Measurements from ENCODE around the gene RANBP3L.
"Not testable (repeated sequence)": the region's sequence is repeated elsewhere in the genome, so short reads cannot be mapped to it uniquely, and the experiment has no call there.

RANBP3L gene, protein sequence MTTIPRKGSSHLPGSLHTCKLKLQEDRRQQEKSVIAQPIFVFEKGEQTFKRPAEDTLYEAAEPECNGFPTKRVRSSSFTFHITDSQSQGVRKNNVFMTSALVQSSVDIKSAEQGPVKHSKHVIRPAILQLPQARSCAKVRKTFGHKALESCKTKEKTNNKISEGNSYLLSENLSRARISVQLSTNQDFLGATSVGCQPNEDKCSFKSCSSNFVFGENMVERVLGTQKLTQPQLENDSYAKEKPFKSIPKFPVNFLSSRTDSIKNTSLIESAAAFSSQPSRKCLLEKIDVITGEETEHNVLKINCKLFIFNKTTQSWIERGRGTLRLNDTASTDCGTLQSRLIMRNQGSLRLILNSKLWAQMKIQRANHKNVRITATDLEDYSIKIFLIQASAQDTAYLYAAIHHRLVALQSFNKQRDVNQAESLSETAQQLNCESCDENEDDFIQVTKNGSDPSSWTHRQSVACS

DNA sequence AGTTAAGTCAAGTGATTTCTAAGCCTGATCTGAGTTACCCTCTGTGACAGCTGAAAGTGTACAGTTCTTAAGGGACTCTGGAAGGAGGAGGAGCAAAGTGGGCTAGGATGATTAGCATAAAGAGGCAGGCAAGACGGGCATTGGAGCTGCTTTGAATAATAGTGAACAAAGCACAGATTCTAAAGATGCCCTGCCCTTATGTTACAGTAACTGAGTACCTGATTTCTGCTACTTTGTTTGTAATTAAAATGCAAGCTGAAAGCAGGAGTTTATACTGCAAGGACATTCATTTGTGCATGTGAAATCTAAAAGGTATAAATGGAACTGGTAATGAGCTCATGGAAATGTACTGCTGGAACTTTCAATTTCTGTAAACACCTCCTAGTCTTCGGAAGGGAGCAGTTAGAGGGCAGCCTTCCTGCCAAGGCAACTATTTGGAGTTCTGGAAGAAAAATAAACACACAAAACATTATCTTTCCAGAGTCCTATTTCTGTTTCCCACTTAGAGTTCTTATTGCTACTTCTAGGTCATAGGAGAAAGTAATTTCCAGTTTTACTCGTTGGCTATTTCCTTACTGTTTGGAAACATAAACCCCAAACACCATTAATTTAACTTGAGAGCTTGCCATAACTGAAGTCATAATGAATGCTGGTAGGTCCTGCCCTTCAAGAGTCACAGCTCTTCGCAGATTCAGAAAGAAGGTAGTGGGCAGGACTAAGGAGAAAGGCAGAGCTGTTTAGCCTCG, at the start of gene RANBP3L:
Gene RANBP3L (minus strand): TSS at position 45 of the 746 bp plus-strand sequence. CDS start 486 bp downstream, outside the sequence.
- no peak for DNase-seq (ENCODE audit: low read depth)

DNA sequence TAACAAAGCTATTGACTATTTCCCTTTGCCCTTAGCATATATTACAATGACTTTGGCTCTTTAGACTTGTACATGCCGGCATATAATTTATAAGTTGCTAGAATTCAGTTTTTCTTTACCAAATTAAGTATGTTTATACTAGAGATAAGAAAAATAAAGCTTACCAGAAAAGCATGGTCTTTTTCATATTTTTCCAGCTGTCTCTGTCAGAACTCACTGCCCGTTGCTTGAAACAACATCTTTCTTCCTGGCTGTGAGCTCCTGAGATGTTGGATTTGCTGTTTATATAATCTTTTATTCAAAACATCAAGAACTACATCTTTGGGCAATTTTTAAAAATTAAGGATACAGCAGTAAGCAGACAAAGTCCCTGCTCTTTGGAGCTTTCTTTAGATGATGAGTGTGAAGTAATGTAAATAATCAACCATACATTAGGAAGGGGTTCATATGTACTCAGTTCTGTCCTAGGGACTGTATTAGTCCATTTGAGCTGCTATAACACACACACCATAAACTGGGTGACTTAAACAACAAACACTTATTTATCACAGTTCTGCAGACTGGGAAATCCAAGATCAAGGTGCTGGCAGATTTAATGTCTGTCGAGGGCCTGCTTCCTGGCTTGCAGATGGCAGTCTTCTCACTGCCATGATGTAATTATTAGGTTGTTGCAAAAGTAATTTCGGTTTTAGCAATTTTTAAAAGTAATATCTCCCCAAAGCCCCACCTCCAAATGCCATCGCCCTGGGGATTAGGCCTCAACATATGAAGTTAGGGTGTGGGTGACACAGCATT, 45.4 kb upstream of the RANBP3L start:
- DNase-seq (ENCODE audit: low read depth), result no peak

DNA sequence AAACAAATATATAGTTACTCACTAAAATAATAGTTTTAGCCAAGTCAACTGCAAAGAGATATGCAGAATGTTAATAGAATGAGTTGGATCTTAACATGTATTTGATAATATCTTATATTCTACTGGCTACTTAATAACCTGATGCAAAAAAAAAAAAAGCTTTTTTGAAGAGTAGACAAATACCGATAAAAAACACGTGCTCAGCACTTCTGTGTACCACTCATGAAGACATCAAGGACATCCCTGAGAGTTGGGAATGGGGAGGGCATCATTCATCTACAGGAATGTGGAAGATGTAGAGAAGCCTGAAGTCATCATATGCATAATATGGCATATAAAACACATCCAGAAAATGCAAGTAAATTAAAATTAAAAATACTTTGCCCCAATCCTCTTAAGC, 43.2 kb upstream of the RANBP3L start:
- DNase-seq (ENCODE audit: low read depth), result no peak

DNA sequence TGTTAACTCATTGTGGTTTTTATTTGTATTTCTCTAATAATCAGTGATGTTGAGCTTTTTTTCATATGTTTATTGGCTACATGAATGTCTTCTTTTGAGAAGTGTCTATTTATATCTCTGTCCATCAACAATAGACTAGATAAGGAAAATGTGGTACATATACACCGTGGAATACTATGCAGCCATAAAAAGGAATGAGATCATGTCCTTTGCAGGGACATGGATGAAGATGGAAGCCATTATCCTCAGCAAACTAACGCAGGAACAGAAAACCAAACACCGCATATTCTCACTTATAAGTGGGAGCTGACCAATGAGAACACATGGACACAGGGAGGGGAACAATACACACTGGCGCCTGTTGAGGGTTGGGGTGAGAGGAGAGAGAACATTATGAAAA, 40.0 kb upstream of the RANBP3L start:
- not testable (repeated sequence) for DNase-seq (ENCODE audit: low read depth)

DNA sequence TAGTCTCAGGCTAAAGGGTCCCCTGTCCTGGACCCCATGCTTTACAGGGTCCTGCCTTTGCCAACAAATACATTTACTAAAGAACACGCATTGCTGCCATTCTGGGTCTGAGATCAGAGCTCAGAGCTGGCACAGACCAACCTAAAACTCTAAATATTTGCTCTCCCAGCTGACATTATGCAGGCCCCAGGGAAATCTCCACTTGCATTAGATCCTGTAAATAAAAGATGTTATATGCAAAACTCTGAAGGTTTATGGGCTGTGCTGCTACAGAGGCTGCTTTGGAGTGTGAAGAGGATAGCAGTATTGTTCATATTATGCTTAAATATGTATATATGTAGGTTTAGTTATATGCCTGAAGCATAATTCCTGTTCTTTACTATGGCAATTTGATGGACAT, 35.9 kb upstream of the RANBP3L start:
- no peak for DNase-seq (ENCODE audit: low read depth)

DNA sequence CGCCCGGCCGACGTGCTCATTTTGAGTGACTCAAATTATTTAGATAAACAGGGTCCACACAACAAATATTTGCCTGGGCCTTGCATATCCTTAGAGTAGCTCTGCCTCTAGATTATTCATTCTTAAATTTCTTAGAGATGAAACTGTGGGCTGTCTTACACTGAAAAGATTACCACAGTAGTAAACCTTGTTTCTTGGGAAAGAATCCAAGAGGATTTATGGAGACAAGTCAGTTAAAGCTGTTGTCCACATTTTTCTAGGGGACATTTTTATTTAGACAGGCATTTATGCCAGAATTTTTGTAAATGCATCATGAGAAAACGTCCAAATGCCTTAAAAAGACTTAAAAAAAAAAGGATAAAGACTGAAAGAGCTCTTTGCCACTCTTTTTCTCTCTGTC, 32.6 kb upstream of the RANBP3L start:
- DNase-seq (ENCODE audit: low read depth), result no peak

DNA sequence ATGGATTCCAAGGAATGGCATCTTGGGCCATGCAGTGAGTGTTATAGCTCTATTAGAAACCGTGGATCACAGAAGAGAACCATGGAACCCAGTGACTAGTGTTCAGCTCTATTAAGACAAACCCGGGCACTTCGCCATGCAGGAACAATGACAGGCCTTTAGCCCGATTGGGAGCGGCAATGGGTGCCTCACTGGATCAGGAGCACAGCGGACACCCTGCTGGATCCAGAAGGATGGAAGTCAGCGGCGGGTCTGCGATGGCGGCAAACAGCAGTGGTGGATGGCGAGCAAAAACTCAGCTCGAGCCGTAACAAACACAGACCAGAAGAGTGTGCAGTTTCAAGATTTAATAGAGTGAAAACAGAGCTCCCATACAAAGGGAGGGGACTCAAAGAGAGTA, 31.0 kb upstream of the RANBP3L start:
- DNase-seq (ENCODE audit: low read depth), result not testable (repeated sequence)

DNA sequence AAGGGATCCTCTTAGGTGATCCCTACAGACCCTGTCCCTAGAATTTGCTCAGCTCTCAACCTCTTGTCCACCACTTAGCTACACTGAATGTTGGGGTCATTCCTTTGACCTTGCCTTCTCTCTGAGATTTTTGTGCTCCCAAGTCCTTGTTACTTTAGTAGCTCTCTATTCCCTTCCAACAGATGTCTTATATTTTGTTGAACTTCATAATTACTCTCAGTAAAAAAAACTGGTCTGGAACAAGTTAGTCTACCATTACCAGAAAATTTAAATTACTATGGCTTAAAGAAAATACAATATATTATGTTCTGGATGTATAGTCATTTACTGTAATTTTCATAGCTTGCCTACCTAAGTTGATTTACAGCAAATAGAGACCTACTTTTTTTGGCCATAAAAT, 23.5 kb upstream of the RANBP3L start:
- no peak for DNase-seq (ENCODE audit: low read depth)

DNA sequence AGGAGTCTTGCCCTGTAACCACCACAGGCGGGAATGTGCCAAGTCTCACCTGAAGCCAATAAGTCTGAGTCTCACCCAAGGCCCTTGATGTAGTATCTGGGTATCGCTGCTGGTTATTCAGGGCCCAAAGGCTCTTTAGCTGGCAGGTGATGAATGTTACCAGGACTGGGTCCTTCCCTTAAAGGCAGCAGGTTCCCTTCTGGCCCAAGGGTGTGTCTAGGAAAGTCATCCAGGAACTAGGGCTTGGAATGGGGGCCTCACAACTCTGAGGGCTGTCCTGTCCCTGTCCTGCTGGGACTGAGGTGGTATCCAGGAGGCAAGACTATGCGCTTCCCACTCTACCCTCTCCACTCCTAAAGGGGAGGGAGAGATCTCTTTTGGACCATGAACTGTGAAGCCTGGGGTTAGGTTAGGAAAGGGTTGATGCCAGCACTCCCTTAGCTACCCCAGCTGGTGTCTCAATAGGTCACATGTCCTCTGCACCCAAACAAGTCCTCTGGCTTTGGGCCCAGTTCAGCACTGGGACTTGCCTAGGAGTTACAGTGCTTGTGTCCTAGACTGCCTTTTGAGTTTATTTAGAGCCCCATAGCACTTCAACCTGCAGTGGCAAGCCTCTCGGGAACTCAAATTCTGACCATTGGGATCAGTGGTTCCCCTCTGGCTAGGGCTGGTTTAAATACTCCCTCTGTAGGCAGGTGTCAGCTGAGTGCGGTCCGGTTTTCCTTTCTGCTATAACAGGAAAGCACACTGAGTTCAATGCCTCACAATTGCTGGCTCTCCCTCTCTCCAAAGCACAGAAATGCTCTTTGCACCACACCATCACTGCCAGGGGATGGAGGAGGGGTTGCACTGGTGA, 22.5 kb upstream of the RANBP3L start:
- DNase-seq (ENCODE audit: low read depth), result no peak

DNA sequence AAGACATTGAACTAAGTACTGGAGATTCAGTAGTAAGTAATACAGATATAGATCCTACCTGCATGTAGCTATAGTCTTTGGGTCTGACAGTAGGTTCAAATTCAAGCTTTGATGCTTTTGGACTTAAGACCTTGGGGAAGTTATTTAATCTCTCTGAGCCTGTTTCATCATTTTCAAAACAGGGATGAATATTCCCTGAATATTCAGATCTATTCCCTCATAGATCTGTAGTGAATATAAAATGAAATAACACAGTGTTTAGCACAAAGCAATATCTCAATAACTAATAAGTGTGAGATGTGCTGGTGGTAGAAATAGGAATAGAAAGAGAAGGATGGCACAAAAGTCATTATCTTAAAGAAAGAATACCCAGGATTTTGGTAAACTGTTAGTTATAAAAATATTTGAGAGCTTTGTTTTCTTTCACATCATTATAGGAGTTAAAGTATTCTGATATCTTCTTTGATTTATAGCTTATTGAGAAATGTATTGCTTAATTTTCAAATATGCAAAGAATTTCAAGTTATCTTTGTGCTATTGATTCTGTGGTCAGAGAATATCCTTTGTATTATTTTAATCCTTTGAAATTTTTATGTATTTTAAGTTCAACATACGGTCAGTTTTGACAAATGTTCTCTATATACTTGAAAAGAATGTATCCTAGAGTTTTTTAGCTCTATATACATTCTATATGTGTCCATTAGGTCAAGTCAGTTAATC, 11.4 kb upstream of the RANBP3L start:
- DNase-seq (ENCODE audit: low read depth), result no peak

DNA sequence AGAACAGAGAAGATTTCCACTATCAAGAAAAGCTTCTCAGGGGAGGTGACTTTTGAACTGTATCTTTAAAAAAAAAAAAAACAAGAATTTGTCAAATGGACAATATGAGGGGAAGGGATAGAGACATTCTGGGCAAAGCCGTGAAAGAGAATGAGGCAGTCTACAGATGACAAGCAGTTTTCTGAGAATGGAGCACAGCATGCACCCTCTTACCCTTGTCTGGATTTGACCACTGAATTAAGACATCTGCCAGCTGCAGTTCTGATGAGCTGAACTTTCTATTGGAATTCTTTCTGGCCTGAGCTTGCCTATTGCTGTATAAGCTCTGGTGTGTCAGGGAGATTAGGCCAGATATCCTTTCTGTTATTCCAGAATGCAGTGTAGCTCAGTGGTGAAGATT, 10.3 kb upstream of the RANBP3L start:
- DNase-seq (ENCODE audit: low read depth), result no peak

DNA sequence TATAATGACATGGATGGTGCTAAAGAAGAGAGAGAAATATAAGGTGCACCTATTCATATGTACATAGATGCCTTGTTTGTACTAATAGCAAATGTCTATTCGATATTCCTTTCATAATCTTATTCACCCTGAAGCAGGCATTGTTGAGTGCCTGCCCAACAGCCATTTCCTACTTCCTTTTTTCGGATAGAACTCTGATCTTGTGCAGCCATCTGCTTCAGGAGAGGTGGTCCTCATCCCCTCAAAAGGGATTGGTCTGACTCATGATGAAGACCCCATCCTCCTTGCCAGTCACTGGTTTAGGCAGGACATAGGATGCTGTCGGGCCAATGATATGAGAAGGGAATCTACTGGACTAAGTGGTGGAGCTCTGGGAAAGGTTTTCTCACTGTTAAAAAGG, 8.4 kb upstream of the RANBP3L start:
- DNase-seq (ENCODE audit: low read depth), result no peak

DNA sequence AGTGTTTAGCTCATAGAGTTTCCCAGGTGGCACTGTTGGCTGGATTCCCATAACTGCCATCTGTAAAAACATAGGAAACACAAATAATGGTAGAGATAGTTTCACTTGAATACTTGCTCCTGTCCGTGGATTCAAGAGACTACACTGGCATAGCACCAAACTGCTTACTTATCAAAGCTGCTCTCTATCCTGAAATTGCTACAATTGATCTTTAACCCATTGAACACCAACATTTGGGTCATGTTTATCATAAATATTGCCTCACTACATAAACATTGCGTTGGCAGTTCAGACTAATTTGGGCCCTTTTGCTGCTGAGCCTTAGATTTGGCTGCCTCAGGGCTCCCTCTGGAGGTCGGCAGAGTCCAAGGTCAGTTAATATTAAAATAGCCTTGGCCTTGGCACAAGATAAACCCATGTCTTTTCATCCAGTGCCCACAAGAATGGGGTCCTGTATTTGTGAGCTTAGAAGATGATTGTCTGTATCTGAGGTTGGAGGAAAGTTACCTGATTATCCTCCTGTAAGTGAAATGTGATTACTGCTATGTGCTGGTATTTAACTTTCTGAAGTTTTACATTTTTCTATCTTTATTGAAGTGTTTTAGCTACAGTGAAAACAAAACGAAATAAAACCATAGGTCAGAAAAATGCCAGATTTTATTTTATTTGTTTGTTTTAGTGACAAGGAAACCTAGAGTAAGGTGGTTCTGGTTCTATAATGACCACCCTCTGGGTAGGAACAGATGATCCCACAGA, 4.0 kb upstream of the RANBP3L start:
- DNase-seq (ENCODE audit: low read depth), result no peak

DNA sequence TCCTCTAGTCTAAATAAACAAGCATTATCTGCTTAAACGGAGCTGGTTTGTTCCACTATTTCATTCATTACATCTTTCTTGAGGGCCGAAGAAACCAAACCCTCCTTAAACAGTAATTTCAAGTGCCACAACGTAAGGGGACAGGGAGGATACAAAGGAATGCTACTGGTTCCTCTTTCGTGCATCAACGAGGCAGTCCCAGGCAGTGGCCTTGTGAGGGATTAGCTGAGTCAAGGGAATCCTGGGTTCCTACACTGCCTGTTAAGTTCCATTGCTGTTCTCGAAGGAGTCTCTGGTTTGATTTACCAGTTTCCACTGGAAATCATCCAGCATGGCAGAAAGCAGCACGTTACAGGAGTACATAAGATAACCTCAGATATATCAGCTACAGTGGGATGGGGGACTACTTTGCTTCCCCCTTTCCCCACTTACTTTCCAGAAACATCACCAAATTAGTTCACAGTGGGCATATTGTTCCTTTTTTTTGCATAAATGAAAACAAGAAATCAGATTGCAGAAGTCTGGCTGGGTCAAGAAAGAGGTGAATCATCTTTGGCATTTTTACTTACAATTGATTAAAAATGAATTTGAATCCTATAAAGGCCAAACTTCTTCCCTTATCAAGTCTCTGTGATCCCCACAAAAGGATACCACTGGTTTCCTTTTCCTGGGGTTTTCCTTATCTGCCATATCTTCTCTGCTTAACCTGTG, 2.5 kb upstream of the RANBP3L start:
- no peak for DNase-seq (ENCODE audit: low read depth)

DNA sequence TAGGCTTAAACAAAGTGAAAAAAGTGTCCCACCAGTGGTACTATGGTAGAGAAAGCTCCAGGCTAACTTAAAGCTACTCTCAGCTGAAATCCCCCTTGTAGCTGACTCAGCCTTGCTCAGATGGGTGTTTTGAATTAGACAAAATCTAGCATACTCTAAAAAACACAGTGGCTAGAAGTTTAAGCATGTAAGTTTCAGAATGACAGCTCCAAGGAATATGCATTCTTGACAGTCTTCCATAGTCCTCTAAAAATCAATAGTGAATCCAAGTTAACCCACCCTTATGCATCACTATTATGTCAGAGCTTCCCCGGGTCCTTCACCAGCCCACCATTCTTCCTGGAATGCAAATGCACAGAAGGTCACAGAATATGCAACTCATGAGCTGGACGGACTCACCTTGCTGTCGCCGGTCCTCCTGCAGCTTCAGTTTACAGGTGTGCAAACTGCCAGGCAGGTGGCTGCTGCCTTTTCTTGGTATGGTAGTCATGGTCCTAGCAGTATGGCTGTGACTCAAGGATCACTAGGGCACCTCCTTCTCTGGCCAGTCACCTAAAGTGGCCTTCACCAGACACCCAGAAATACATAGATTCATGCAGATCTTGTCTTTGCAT, 668 bp downstream of the RANBP3L start:
- DNase-seq (ENCODE audit: low read depth), result no peak

DNA sequence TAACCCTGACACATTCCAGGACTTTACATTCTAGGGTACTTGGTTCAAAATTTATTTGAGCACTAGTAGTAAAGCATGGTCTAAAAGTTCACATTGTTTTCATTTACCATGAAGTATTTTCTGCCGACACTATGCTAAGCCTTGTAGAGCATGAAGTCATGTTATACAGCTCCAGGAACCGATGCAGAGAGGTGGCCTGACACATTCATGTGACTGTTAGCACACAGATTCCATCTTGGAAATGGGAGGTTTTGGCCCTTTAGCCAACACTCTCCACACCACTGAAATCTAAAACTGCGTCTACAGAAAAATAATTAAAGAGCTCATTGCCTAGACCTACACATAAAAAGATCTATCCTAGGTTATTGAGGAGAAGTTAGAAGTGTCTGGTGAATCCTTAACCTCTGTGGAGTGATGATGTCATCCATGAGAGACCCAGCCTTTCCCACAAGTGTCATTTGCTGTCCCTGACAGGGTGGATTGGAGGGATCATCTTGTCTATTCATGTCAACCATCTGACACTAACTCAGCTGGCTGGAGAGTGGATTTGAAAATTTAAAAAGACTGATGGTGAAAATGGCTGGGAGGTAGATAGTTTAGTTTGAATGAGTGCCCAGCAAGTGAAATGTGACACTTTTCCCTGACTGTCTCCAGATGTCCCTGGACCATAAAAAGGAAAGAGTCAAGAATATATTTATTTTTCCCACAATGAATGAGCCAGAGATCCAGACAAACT, 1.3 kb downstream of the RANBP3L start:
- no peak for DNase-seq (ENCODE audit: low read depth)

DNA sequence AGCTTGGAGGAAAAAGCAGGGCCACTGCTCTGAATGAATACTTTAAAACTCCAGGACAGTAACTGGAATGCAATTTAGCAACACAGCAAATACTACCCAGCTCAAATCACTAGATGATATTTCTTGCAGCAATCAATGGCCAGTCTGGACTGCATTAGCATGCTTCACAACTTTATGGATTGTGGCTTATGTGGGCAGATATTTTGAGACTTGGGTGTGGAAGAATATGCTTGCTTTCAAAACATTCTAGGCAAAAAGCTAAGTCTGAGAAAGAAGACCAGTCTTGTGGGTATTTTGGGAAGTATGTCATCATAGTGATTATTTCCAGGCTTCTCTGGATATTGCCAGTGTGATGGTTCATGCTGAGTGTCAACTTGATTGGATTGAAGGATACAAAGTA, 3.1 kb downstream of the RANBP3L start:
- DNase-seq (ENCODE audit: low read depth), result no peak

DNA sequence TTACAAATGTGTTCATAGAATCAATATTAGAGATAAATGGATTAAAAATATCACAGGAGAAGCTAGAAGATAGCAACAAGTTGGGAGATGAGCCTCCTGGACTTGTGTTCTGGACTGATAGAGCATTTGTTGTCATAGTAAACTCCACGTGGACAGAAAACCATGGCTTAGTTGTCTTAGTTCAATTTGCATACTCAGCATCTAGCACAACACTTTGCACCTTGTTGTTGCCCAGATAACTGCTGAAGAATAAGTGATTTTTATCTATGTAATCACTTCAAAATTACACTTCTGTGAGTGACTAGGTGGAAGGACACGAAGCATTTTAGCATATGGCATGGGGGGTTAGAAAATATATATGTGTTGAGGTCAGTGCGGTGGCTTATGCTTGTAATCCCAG, 4.0 kb downstream of the RANBP3L start:
- no peak for DNase-seq (ENCODE audit: low read depth)

Data from activated T-helper 9 cell treated with anti-CD3 and anti-CD28 coated beads, Interleukin-2, amount 50 U/mL, for 16 hours (primary cell).